Endothelial cell of umbilical vein (primary cell): Measurements from ENCODE around the gene TNN. TPM values are rescaled to one million over a fixed set of nuclear protein-coding genes. Genes with fewer than 3 reads are reported as not detected.

Source experiments
- BruUV-seq: library from RNA; stranded (reverse); fragments of 400-500 nt; replicated peaks from 2 replicates; lab custom pipeline; 2021; lab: Mats Ljungman, UMichigan
- CTCF ChIA-PET: fragments of 300-600, 350-600 bp; sonication (Branson Sonifier 250); formaldehyde crosslinking; loops from one replicate; lab custom pipeline; 2021; ENCODE audit warnings: antibody characterized with exemption, inconsistent platforms; lab: Charles Lee
- POLR2A ChIA-PET: fragments of 300-600, 350-600 bp; sonication (Branson Sonifier 250); formaldehyde crosslinking; loops from one replicate; lab custom pipeline; 2021; ENCODE audit warnings: antibody characterized with exemption, inconsistent platforms; lab: Charles Lee
- DNase-seq: peaks from one replicate; pipeline ENCODE4 v3.0.0-alpha.2; 2011; ENCODE audit warnings: low read depth, low spot score
- FAIRE-seq: peaks from 2 replicates; lab custom pipeline; 2011; peaks lifted over from hg19 to GRCh38; lab: Jason Lieb, UNC
- H2AFZ ChIP-seq: 2 replicates; pipeline ENCODE4 v1.6.0; 2012; ENCODE audit warnings: low read depth, low read length, control low read depth, inconsistent platforms
- H3K27ac ChIP-seq: 2 replicates; pipeline ENCODE4 v1.5.1; 2011; ENCODE audit warnings: low read depth, mild to moderate bottlenecking, control low read depth, low read length, moderate library complexity; ENCODE audit not compliant: insufficient read depth
- H3K27me3 ChIP-seq, 2 experiments: 2 replicates each; pipeline versions ENCODE4 v1.6.0 to v1.6.1; 2011; ENCODE audit warnings: low read length in 2 of 2, mixed read lengths in 1 of 2; ENCODE audit not compliant: control insufficient read depth in 2 of 2, insufficient read depth in 2 of 2
- H3K36me3 ChIP-seq, 2 experiments: 2 replicates in 1 of 2; 3 replicates in 1 of 2; pipeline ENCODE4 v1.5.1; 2011; ENCODE audit warnings: low read length in 2 of 2, mild to moderate bottlenecking in 1 of 2, moderate library complexity in 1 of 2; ENCODE audit not compliant: control insufficient read depth in 2 of 2, insufficient read depth in 2 of 2; ENCODE audit errors: extremely low read depth in 1 of 2
- H3K4me1 ChIP-seq: 3 replicates; pipeline ENCODE4 v1.5.1; 2011; ENCODE audit warnings: mild to moderate bottlenecking, low read length; ENCODE audit not compliant: control insufficient read depth, insufficient read depth; ENCODE audit errors: extremely low read depth
- H3K4me2 ChIP-seq: 2 replicates; pipeline ENCODE4 v1.6.1; 2011; ENCODE audit warnings: low read length, control low read depth, mixed read lengths; ENCODE audit not compliant: insufficient read depth
- H3K4me3 ChIP-seq, 3 experiments: fragments of 200-600 bp in 1 of 3; sonication (generic), shearing (Covaris generic) in 1 of 3; replicated peaks in 1 of 3; 2 replicates each; pipeline ENCODE4 v1.5.1; 2011 to 2016; ENCODE audit warnings: control low read depth in 3 of 3, low read length in 3 of 3, mild to moderate bottlenecking in 2 of 3, inconsistent platforms in 1 of 3, low read depth in 1 of 3, moderate library complexity in 1 of 3; ENCODE audit not compliant: insufficient read depth in 1 of 3
- H3K79me2 ChIP-seq: 2 replicates; pipeline ENCODE4 v1.6.0; 2012; ENCODE audit warnings: low read length, inconsistent platforms; ENCODE audit not compliant: control insufficient read depth, insufficient read depth
- H3K9ac ChIP-seq: replicated peaks from 2 replicates; pipeline ENCODE3; 2011; ENCODE audit warnings: low read length, control low read depth; ENCODE audit not compliant: insufficient read depth; ENCODE audit errors: extremely low read depth
- H3K9me1 ChIP-seq: replicated peaks from 3 replicates; pipeline ENCODE4 v1.6.0; 2011; ENCODE audit warnings: mild to moderate bottlenecking, low read length; ENCODE audit not compliant: control insufficient read depth, insufficient read depth; ENCODE audit errors: extremely low read depth
- H3K9me3 ChIP-seq: replicated peaks from 2 replicates; pipeline ENCODE4 v1.5.1; 2012; ENCODE audit warnings: low read length, inconsistent platforms; ENCODE audit not compliant: control insufficient read depth, insufficient read depth
- H4K20me1 ChIP-seq: replicated peaks from 2 replicates; pipeline ENCODE3; 2011; ENCODE audit warnings: mild to moderate bottlenecking, low read length; ENCODE audit not compliant: control insufficient read depth, insufficient read depth; ENCODE audit errors: extremely low read depth
- CTCF ChIP-seq, 2 donors: IDR thresholded peaks; 1 replicate in 1 of 2; 2 replicates in 1 of 2; pipeline ENCODE4 v1.5.1; 2011; ENCODE audit warnings: low read length in 2 of 2, mild to moderate bottlenecking in 2 of 2, moderate library complexity in 2 of 2, control low read depth in 1 of 2, inconsistent platforms in 1 of 2, low read depth in 1 of 2; ENCODE audit not compliant: insufficient read depth in 1 of 2; ENCODE audit errors: extremely low read depth in 1 of 2
- EZH2 ChIP-seq: IDR thresholded peaks from 2 replicates; pipeline ENCODE4 v1.6.1; 2012; ENCODE audit warnings: borderline replicate concordance, low read depth, mild to moderate bottlenecking, moderate library complexity, low read length, inconsistent platforms; ENCODE audit not compliant: severe bottlenecking
- FOS ChIP-seq: IDR thresholded peaks from 2 replicates; pipeline ENCODE4 v1.6.1; 2011; ENCODE audit warnings: mild to moderate bottlenecking, low read length, moderate library complexity, borderline replicate concordance; ENCODE audit not compliant: insufficient read depth
- GATA2 ChIP-seq: IDR thresholded peaks from 2 replicates; pipeline ENCODE4 v1.7.0; 2011; ENCODE audit warnings: low read depth, mild to moderate bottlenecking, moderate library complexity, mixed read lengths, low read length; ENCODE audit not compliant: insufficient read length, insufficient read depth
- JUN ChIP-seq: IDR thresholded peaks from 2 replicates; pipeline ENCODE4 v1.6.1; 2011; ENCODE audit warnings: borderline replicate concordance, low read depth; ENCODE audit not compliant: insufficient read length, insufficient read depth
- MYC ChIP-seq: IDR thresholded peaks from one replicate; pipeline ENCODE4 v1.6.1; 2011; ENCODE audit warnings: mild to moderate bottlenecking, low read depth, low read length
- POLR2A ChIP-seq: IDR thresholded peaks from 2 replicates; pipeline ENCODE4 v1.6.1; 2012; ENCODE audit warnings: low read depth, mild to moderate bottlenecking, control low read depth, low read length
- dilution Hi-C: fragments of 300-500 bp; cut with MboI; formaldehyde crosslinking; loops from one replicate; pipeline ENCODE4 v1.15.0; 2019; ENCODE audit warnings: low sequenced_read_pairs; ENCODE audit not compliant: extremely low pct_ligation_motif_present
- intact Hi-C: fragments of 100-400 bp; cut with micrococcal nuclease; formaldehyde crosslinking; loops from one replicate; pipeline ENCODE4 v1.10.0; 2022
- polyA plus RNA-seq, 4 experiments: library from polyadenylated mRNA; depleted of rRNA in 3 of 4; stranded (reverse) in 3 of 4; unstranded in 1 of 4; fragments of >200 nt; gene quantifications; 2 replicates each; pipeline versions ENCODE4 v1.2.1 to v1.2.3, GENCODE V29; 2011 to 2012; ENCODE audit warnings: missing spikeins in 1 of 4
- total RNA-seq: library from RNA; stranded (reverse); gene quantifications from 2 replicates; pipeline ENCODE4 v1.2.3, GENCODE V29; 2021
- TF ChIP-seq, protein P1 (sequence below): IDR thresholded peaks from 2 replicates; pipeline ENCODE4 v1.6.1; 2011; ENCODE audit not compliant: insufficient read depth, insufficient read length

The TNN gene
- total and polyA plus RNA-seq, 2 donors (not counting 3 experiments of a cell fraction or from before 2014, with no cell fraction given): not detected

DNA sequence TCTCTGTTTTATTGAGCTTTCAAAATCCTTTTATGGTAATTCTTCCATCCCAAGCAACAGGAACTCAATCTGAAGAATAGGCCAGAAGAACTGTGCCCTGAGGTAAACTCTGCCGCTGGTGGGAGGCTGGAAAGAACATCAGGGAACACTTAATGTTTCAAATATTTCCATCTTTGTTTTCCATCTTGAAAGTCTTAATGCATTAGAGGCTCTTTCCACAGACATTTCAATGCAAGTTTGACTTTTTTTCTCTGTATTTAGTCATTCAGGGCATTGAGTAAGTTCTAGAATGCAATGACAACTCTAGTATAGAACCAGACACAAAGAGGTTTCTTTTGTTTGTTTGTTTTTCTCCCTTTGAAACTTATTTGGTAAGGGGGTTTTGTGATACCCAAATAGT is 63.5 kb downstream of the TNN start:
- no peak overlapping the region for H2AFZ ChIP-seq
- H3K4me3 ChIP-seq: no peak overlapping the region
- no peak overlapping the region for H3K27ac ChIP-seq
- no peaks in the 10 kb centered on the region for H3K9me1 ChIP-seq
- dilution Hi-C loops (no loop called here), intact Hi-C loops (no loop called here)
- no peaks in the 10 kb centered on the region for H3K79me2 ChIP-seq
- BruUV-seq: no TSS peak
- H3K9ac ChIP-seq: no peak overlapping the region
- H3K9me3 ChIP-seq: no peaks in the 10 kb centered on the region
- peaks cover 2 to 6% of the 10 kb centered on the region in 2 experiments for H3K27me3 ChIP-seq
- no peaks in the 10 kb centered on the region for H3K4me1 ChIP-seq
- TF ChIP-seq FOS (no peak), CTCF (IDR thresholded peaks at IDR 0.05; ENCODE audit: extremely low read depth in 1 of 2, insufficient read depth in 1 of 2, low read depth in 1 of 2, low read length in 2 of 2) (no peak), JUN (no peak), GATA2 (no peak)
- no peak for FAIRE-seq
- no peaks in the 10 kb centered on the region for H3K36me3 ChIP-seq
- no peak overlapping the region for H3K4me2 ChIP-seq
- DNase-seq: no peak
- POLR2A ChIA-PET: no interaction called here
- CTCF ChIA-PET: interaction anchor here (1.2 to 3.3 kb wide), 5 partner anchors 15 to 186 kb away, joined by 4 to 14 read pairs (median 7); no protein-coding TSS in a partner anchor
- H4K20me1 ChIP-seq: no peaks in the 10 kb centered on the region

- ChIA-PET POLR2A (no interaction called here), CTCF (interaction anchor here (0.7 to 0.8 kb wide), 2 partner anchors 9 to 20 kb away, joined by 3 read pairs; no protein-coding TSS in a partner anchor)
- Histone ChIP-seq H2AFZ (no peak overlapping the region), H3K79me2 (no peaks in the 10 kb centered on the region), H4K20me1 (no peaks in the 10 kb centered on the region), H3K27ac (no peak overlapping the region), H3K4me3 (no peak overlapping the region), H3K36me3 (no peaks in the 10 kb centered on the region), H3K4me2 (no peak overlapping the region), H3K4me1 (no peaks in the 10 kb centered on the region), H3K9me3 (no peaks in the 10 kb centered on the region), H3K27me3 (peaks cover 2 to 6% of the 10 kb centered on the region in 2 experiments), H3K9me1 (no peaks in the 10 kb centered on the region), H3K9ac (no peak overlapping the region)
- no peak for FAIRE-seq
- TF ChIP-seq POLR2A (no peak), FOS (no peak), CTCF (IDR thresholded peaks at IDR 0.05; ENCODE audit: extremely low read depth in 1 of 2, insufficient read depth in 1 of 2, low read depth in 1 of 2, low read length in 2 of 2) (no peak), MYC (no peak), EZH2 (no peak)
- TF ChIP-seq, protein P1, sequence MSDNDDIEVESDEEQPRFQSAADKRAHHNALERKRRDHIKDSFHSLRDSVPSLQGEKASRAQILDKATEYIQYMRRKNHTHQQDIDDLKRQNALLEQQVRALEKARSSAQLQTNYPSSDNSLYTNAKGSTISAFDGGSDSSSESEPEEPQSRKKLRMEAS: no peak
- dilution Hi-C loops: no loop called here
- BruUV-seq: no TSS peak
- no peak for DNase-seq
- intact Hi-C loops: no loop called here
These were observed 64.8 kb downstream of the TNN start for GRCh38 chr1:175132436-175132835.
